ENCODE results near the gene TENT5C.

The TENT5C gene

GRCh38 chr1:117652421-117652820 lies 46.6 kb downstream of the TENT5C start:
- Mint-ChIP-seq H3K9me3 (no peaks in the 10 kb centered on the region), H3K4me1 (no peaks in the 10 kb centered on the region), H3K36me3 (ENCODE audit: low read depth) (no peaks in the 10 kb centered on the region), H3K4me3 (no peak overlapping the region), H3K27ac (no peak overlapping the region), H3K27me3 (ENCODE audit: low read depth) (peaks cover 11% of the 10 kb centered on the region)
- no peak for TF ChIP-seq CTCF (IDR thresholded peaks at IDR 0.05; ENCODE audit: unreplicated experiment in 3 of 3)

- H3K36me3 Mint-ChIP-seq (ENCODE audit: low read depth) = no peaks in the 10 kb centered on the region
Measured at GRCh38 chr1:117653195-117653594, 47.3 kb downstream of the TENT5C start.

GRCh38 chr1:117653732-117654492 lies 48.1 kb downstream of the TENT5C start:
- Mint-ChIP-seq H3K9me3 (no peaks in the 10 kb centered on the region), H3K36me3 (ENCODE audit: low read depth) (no peaks in the 10 kb centered on the region), H3K4me3 (no peak overlapping the region), H3K27ac (no peak overlapping the region), H3K4me1 (no peaks in the 10 kb centered on the region), H3K27me3 (ENCODE audit: low read depth) (peaks cover 11% of the 10 kb centered on the region)
- no peak for TF ChIP-seq CTCF (IDR thresholded peaks at IDR 0.05; ENCODE audit: unreplicated experiment in 3 of 3)

More at GRCh38 chr1:117653195-117653594, 47.3 kb downstream of the TENT5C start:
- no peak overlapping the region for H3K27ac Mint-ChIP-seq
- no peak for TF ChIP-seq CTCF (IDR thresholded peaks at IDR 0.05; ENCODE audit: unreplicated experiment in 3 of 3)
- no peaks in the 10 kb centered on the region for H3K9me3 Mint-ChIP-seq
- peaks cover 11% of the 10 kb centered on the region for H3K27me3 Mint-ChIP-seq (ENCODE audit: low read depth)
- H3K4me3 Mint-ChIP-seq = no peak overlapping the region
- H3K4me1 Mint-ChIP-seq = no peaks in the 10 kb centered on the region

GRCh38 chr1:117654493-117655219 lies 48.8 kb downstream of the TENT5C start:
- TF ChIP-seq CTCF (IDR thresholded peaks at IDR 0.05; ENCODE audit: unreplicated experiment in 3 of 3) = no peak
- no peaks in the 10 kb centered on the region for H3K4me1 Mint-ChIP-seq
- H3K36me3 Mint-ChIP-seq (ENCODE audit: low read depth) = no peaks in the 10 kb centered on the region
- no peaks in the 10 kb centered on the region for H3K9me3 Mint-ChIP-seq
- H3K4me3 Mint-ChIP-seq = no peak overlapping the region
- no peak overlapping the region for H3K27ac Mint-ChIP-seq
- H3K27me3 Mint-ChIP-seq (ENCODE audit: low read depth) = peaks cover 8% of the 10 kb centered on the region

GRCh38 chr1:117655220-117655577 lies 49.4 kb downstream of the TENT5C start:
- H3K36me3 Mint-ChIP-seq (ENCODE audit: low read depth) = no peaks in the 10 kb centered on the region
- H3K9me3 Mint-ChIP-seq = no peaks in the 10 kb centered on the region
- H3K4me1 Mint-ChIP-seq = no peaks in the 10 kb centered on the region
- peaks cover 8% of the 10 kb centered on the region for H3K27me3 Mint-ChIP-seq (ENCODE audit: low read depth)
- TF ChIP-seq CTCF (IDR thresholded peaks at IDR 0.05; ENCODE audit: unreplicated experiment in 3 of 3) = no peak
- no peak overlapping the region for H3K27ac Mint-ChIP-seq
- H3K4me3 Mint-ChIP-seq = no peak overlapping the region
